ENCODE measurements around the gene INSM2. TPM values are rescaled to one million over a fixed set of nuclear protein-coding genes. Genes with fewer than 3 reads are reported as not detected.

The INSM2 gene
- total RNA-seq, 1 donor from 2014 or later = not detected

DNA sequence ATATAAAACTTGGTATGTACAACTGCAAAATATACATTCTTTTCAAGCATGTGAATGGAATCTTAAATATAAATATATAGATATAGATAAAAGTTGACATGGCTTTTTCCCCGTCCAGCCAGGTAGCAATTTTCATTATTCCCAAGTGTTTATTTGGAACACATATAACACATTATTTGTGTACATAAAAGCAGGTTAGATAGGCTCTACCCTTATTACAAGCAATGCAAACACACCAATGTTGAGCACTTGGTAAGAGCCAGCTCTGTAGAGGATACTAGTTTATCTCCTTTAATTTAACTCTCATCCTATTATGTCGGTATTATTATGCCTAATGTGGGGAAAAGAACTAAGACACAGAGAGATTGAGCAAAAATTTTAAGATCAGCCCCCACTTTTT, 7.0 kb upstream of the INSM2 start:
- no peak overlapping the region for H3K27ac Mint-ChIP-seq
- H3K4me3 Mint-ChIP-seq = no peak overlapping the region
- no peak for DNase-seq (ENCODE audit: low spot score)
- no peaks in the 10 kb centered on the region for H3K9me3 Mint-ChIP-seq
- no peaks in the 10 kb centered on the region for H3K36me3 Mint-ChIP-seq (ENCODE audit: low read depth)
- intact Hi-C loops (cut with micrococcal nuclease) = no loop called here
- H3K4me1 Mint-ChIP-seq (ENCODE audit: low read depth) = no peaks in the 10 kb centered on the region
- peaks cover 40% of the 10 kb centered on the region for H3K27me3 Mint-ChIP-seq (ENCODE audit: insufficient read depth)

DNA sequence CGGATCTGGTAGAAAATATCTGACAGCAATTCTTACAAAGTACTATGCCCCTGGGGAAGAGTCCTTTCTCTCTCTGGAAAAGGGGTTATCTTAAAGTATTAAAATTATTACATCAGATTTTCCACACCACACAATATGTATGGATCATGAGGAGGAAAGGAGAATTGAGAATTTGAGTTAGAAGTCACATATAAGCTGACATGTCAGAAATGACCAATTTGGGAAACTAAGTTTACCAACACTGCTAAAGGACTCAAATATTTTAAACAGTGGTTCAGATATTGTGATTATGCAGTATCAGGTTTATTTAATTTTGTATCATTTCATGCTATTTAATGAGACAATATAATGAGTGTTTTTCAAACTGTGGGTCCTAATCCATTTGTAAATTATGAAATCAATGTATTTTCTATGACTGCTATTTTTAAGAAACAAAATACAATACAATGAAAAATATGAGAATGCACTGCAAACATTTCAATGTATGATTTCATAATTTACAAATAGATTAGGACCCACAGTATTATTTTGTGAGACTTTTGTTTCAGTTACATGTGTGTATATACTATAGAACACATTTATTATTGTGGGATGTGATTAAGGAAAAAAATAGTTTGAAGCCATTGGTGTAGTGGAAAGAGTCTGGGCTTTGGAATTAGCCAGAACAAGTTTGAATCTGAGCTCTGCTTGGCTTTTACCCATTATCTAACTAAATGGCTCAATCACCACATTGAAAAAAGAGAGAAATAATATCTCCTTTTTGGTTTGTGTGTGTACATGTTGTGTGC, 1.8 kb upstream of the INSM2 start:
- Mint-ChIP-seq H3K27ac (no peak overlapping the region), H3K27me3 (ENCODE audit: insufficient read depth) (peaks cover 64% of the 10 kb centered on the region), H3K4me1 (ENCODE audit: low read depth) (peaks cover 5% of the 10 kb centered on the region), H3K4me3 (no peak overlapping the region), H3K36me3 (ENCODE audit: low read depth) (peaks cover 3% of the 10 kb centered on the region), H3K9me3 (no peaks in the 10 kb centered on the region)
- intact Hi-C loops (cut with micrococcal nuclease) = loop anchor here (2.0 to 10.0 kb wide), 7 partner anchors 95 to 785 kb away; partner anchors contain the start of genes PPP2R3C and PRORP
- no peak for DNase-seq (ENCODE audit: low spot score)

DNA sequence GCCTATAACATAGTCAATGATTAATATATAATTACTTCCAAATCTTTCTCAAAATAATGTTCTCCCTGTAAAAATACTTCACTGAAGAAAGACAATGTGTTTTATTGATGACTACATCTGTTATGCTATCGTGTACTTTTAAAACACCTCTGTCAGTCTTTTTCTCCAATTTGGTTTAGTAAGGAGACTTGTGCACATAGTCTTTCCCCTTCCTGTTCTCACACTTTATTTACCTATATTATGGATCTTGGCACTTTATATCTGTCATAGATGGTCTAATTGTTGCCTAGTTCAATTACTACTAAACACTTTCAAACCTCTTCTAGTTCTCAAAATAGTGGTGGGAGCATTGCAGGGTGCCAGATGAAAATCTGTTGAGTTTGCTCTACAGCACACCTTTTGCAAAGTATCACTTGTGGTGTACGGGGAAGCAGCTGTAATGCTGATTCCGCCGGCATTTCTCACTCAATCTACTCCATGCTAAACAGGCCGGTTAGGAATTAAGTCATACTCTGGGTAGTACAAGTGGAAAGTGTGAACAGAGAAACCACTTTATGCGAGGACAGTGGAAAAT, 1.1 kb upstream of the INSM2 start:
- peaks cover 59% of the 10 kb centered on the region for H3K27me3 Mint-ChIP-seq (ENCODE audit: insufficient read depth)
- peak overlapping the region; percentile 62 for H3K4me3 Mint-ChIP-seq
- DNase-seq (ENCODE audit: low spot score) = no peak
- peaks cover 3% of the 10 kb centered on the region for H3K36me3 Mint-ChIP-seq (ENCODE audit: low read depth)
- intact Hi-C loops (cut with micrococcal nuclease) = loop anchor here (2.0 to 10.0 kb wide), 7 partner anchors 96 to 784 kb away; partner anchors contain the start of genes PPP2R3C and PRORP
- H3K4me1 Mint-ChIP-seq (ENCODE audit: low read depth) = peaks cover 5% of the 10 kb centered on the region
- H3K27ac Mint-ChIP-seq = no peak overlapping the region
- H3K9me3 Mint-ChIP-seq = no peaks in the 10 kb centered on the region

- H3K4me3 Mint-ChIP-seq = peak overlapping the region; percentile 73
- H3K27ac Mint-ChIP-seq = no peak overlapping the region
- peaks cover 51% of the 10 kb centered on the region for H3K27me3 Mint-ChIP-seq (ENCODE audit: insufficient read depth)
- peaks cover 7% of the 10 kb centered on the region for H3K36me3 Mint-ChIP-seq (ENCODE audit: low read depth)
- H3K9me3 Mint-ChIP-seq = no peaks in the 10 kb centered on the region
- intact Hi-C loops (cut with micrococcal nuclease) = loop anchor here (1.0 to 10.0 kb wide), 8 partner anchors 97 to 783 kb away; partner anchors contain the start of genes BRMS1L, PPP2R3C and PRORP
- H3K4me1 Mint-ChIP-seq (ENCODE audit: low read depth) = peaks cover 5% of the 10 kb centered on the region
- no peak for DNase-seq (ENCODE audit: low spot score)
Measured at GRCh38 chr14:35534208-35534872, 376 bp downstream of the INSM2 start.

GRCh38 chr14:35534873-35535482, 1.0 kb downstream of the INSM2 start:
- Mint-ChIP-seq H3K36me3 (ENCODE audit: low read depth) (peaks cover 7% of the 10 kb centered on the region), H3K27ac (no peak overlapping the region), H3K9me3 (no peaks in the 10 kb centered on the region), H3K27me3 (ENCODE audit: insufficient read depth) (peaks cover 48% of the 10 kb centered on the region), H3K4me1 (ENCODE audit: low read depth) (peaks cover 9% of the 10 kb centered on the region), H3K4me3 (peak overlapping the region; percentile 73)
- DNase-seq (ENCODE audit: low spot score) = peak; percentile 61
- intact Hi-C loops (cut with micrococcal nuclease) = loop anchor here (1.0 to 10.0 kb wide), 10 partner anchors 98 to 782 kb away; partner anchors contain the start of genes BRMS1L, FAM177A1, PPP2R3C and PRORP

DNA sequence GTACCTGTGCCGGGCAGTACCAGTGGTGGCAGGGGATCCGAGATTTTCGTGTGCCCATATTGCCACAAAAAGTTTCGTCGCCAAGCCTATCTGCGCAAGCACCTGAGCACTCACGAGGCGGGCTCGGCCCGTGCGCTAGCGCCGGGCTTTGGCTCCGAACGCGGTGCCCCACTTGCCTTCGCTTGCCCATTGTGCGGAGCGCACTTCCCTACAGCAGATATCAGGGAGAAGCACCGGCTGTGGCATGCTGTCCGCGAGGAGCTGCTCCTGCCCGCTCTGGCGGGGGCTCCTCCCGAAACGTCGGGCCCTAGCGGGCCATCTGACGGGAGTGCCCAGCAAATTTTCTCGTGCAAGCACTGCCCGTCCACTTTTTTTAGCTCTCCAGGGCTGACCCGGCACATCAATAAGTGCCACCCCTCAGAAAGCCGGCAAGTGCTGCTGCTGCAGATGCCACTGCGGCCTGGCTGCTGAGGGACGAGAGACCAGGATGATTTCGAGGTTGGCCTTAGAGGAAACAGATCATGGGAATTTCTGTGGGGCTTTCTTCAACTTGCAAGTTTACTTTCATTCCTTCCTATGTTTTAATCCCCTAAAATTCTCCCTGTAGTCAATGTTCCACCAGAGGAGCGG, 1.6 kb downstream of the INSM2 start:
- H3K4me3 Mint-ChIP-seq = peak overlapping the region; percentile 73
- DNase-seq (ENCODE audit: low spot score) = no peak
- no peaks in the 10 kb centered on the region for H3K9me3 Mint-ChIP-seq
- H3K36me3 Mint-ChIP-seq (ENCODE audit: low read depth) = peaks cover 7% of the 10 kb centered on the region
- no peak overlapping the region for H3K27ac Mint-ChIP-seq
- peaks cover 42% of the 10 kb centered on the region for H3K27me3 Mint-ChIP-seq (ENCODE audit: insufficient read depth)
- peaks cover 13% of the 10 kb centered on the region for H3K4me1 Mint-ChIP-seq (ENCODE audit: low read depth)
- intact Hi-C loops (cut with micrococcal nuclease) = loop anchor here (1.0 to 10.0 kb wide), 4 partner anchors 151 to 489 kb away; partner anchors contain the start of genes FAM177A1 and RALGAPA1

GRCh38 chr14:35539969-35540368, 6.0 kb downstream of the INSM2 start:
- no peak for DNase-seq (ENCODE audit: low spot score)
- H3K36me3 Mint-ChIP-seq (ENCODE audit: low read depth) = peaks cover 7% of the 10 kb centered on the region
- intact Hi-C loops (cut with micrococcal nuclease) = loop anchor here (10.0 kb wide), 1 partner anchor 205 kb away; no protein-coding TSS in a partner anchor
- H3K27me3 Mint-ChIP-seq (ENCODE audit: insufficient read depth) = peaks cover 16% of the 10 kb centered on the region
- H3K27ac Mint-ChIP-seq = no peak overlapping the region
- H3K4me3 Mint-ChIP-seq = no peak overlapping the region
- peaks cover 8% of the 10 kb centered on the region for H3K4me1 Mint-ChIP-seq (ENCODE audit: low read depth)
- H3K9me3 Mint-ChIP-seq = no peaks in the 10 kb centered on the region

- peaks cover 3% of the 10 kb centered on the region for H3K36me3 Mint-ChIP-seq (ENCODE audit: low read depth)
- H3K27ac Mint-ChIP-seq = no peak overlapping the region
- intact Hi-C loops (cut with micrococcal nuclease) = no loop called here
- peaks cover 8% of the 10 kb centered on the region for H3K4me1 Mint-ChIP-seq (ENCODE audit: low read depth)
- no peak overlapping the region for H3K4me3 Mint-ChIP-seq
- no peaks in the 10 kb centered on the region for H3K9me3 Mint-ChIP-seq
- DNase-seq (ENCODE audit: low spot score) = no peak
- no peaks in the 10 kb centered on the region for H3K27me3 Mint-ChIP-seq (ENCODE audit: insufficient read depth)
Measured at GRCh38 chr14:35543006-35543405, 9.0 kb downstream of the INSM2 start.

DNA sequence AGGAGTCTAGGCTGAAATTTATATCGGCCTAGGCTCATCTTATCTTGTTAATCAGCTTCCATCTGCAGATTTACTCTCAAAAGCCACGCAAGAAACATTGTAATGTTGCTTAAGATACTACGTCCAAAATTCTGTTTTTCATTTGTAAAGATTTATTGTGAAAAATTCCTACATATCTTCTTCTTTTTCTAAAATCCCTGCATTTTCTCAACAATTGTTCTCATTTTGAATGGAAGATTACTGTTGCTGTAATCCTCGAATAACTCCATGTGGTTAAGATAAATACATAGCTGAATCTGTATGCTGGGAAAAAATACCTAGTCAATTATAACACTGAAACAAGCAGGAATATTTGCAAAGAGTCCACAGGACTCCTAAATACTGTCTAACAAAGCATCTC, 15.6 kb downstream of the INSM2 start:
- Mint-ChIP-seq H3K36me3 (ENCODE audit: low read depth) (no peaks in the 10 kb centered on the region), H3K9me3 (no peaks in the 10 kb centered on the region), H3K27ac (no peak overlapping the region), H3K27me3 (ENCODE audit: insufficient read depth) (no peaks in the 10 kb centered on the region), H3K4me1 (ENCODE audit: low read depth) (no peaks in the 10 kb centered on the region), H3K4me3 (no peak overlapping the region)
- intact Hi-C loops (cut with micrococcal nuclease) = no loop called here
- DNase-seq (ENCODE audit: low spot score) = no peak

- no peaks in the 10 kb centered on the region for H3K9me3 Mint-ChIP-seq
- intact Hi-C loops (cut with micrococcal nuclease) = no loop called here
- H3K27ac Mint-ChIP-seq = no peak overlapping the region
- H3K36me3 Mint-ChIP-seq (ENCODE audit: low read depth) = no peaks in the 10 kb centered on the region
- no peak overlapping the region for H3K4me3 Mint-ChIP-seq
- H3K4me1 Mint-ChIP-seq (ENCODE audit: low read depth) = no peaks in the 10 kb centered on the region
- DNase-seq (ENCODE audit: low spot score) = no peak
- H3K27me3 Mint-ChIP-seq (ENCODE audit: insufficient read depth) = no peaks in the 10 kb centered on the region
Measured at GRCh38 chr14:35551081-35551480, 17.1 kb downstream of the INSM2 start.

- DNase-seq (ENCODE audit: low spot score) = no peak
- intact Hi-C loops (cut with micrococcal nuclease) = no loop called here
- Mint-ChIP-seq H3K4me3 (no peak overlapping the region), H3K4me1 (ENCODE audit: low read depth) (no peaks in the 10 kb centered on the region), H3K27ac (no peak overlapping the region), H3K27me3 (ENCODE audit: insufficient read depth) (no peaks in the 10 kb centered on the region), H3K36me3 (ENCODE audit: low read depth) (no peaks in the 10 kb centered on the region), H3K9me3 (no peaks in the 10 kb centered on the region)
Measured at GRCh38 chr14:35553808-35554207, 19.8 kb downstream of the INSM2 start.

GRCh38 chr14:35556548-35556947, 22.6 kb downstream of the INSM2 start:
- Mint-ChIP-seq H3K9me3 (no peaks in the 10 kb centered on the region), H3K27me3 (ENCODE audit: insufficient read depth) (no peaks in the 10 kb centered on the region), H3K27ac (no peak overlapping the region), H3K4me3 (no peak overlapping the region), H3K4me1 (ENCODE audit: low read depth) (no peaks in the 10 kb centered on the region), H3K36me3 (ENCODE audit: low read depth) (no peaks in the 10 kb centered on the region)
- DNase-seq (ENCODE audit: low spot score) = no peak
- intact Hi-C loops (cut with micrococcal nuclease) = no loop called here

Data from activated T-helper 1 cell treated with anti-CD3 and anti-CD28 coated beads, Interleukin-12 subunit alpha, Interleukin-12 subunit beta, Interleukin-2, Interleukin-4 antibody, amounts not matched to agents 30 ng/mL and 10 ng/mL and 1 ng/mL, durations not matched to agents 14 hours and 24 hours and 36 hours (primary cell).